Panc1 (cell line): ENCODE measurements around the gene TSPAN4.

Experiments
- CTCF ChIP-seq: fragments of 450-650 bp; IDR thresholded peaks from 2 replicates; pipeline ENCODE4 v1.5.1; 2017; ENCODE audit warnings: mild to moderate bottlenecking
- POLR2AphosphoS5 ChIP-seq: IDR thresholded peaks from 2 replicates; pipeline ENCODE4 v1.6.1; 2012; ENCODE audit warnings: mild to moderate bottlenecking, low read depth, low read length, moderate library complexity
- SIN3A ChIP-seq: IDR thresholded peaks from 2 replicates; pipeline ENCODE4 v1.6.1; 2012; ENCODE audit warnings: low read depth, mild to moderate bottlenecking, low read length, moderate library complexity, borderline replicate concordance; ENCODE audit not compliant: insufficient read depth

DNA sequence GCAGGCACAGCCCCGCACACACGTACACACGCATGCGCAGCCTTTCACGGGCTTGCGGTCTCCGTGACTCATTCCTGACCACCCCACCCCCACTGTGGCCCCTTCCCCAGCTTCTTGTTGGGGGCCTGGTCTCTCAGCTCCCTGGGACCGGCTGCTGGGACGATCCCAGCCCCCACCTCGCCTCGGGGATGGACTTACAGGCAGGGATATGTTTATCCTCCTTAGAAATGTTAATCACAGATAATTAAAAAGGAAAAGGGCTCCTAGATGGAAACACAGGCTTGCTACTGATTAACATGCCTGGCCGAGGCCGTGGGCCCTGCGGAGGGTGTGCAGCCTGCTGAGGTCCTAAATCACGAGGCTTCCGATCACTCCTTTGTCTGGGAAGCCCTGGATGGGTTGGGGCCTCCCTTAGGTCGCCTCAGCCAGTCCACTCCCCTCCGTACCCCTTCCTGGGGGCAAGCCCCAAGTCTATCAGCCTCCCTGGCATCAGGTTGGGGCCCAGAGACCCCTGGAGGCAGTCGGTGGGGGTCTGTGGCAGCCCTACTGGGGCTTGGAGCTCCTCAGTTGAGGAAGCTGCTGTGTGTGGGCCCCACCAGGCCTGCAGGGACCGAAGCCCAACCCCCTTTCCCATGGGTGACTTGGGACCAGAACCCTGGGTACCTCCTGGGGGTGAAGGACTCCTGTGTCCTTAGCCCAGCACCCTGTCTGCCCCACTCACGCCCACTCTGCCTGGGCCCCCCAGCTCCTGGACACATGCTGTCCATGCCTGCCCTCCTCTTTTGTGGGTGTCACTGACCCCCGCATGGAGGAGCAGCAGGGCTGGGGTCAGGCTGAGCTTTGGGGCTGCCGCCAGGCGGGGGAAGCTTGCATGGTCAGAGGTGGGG, 20.6 kb downstream of the TSPAN4 start:
- no peak for TF ChIP-seq CTCF
- TF ChIP-seq POLR2AphosphoS5, result peak; percentile 16; the same call in 1 of the 2 replicates
- no peak for TF ChIP-seq SIN3A
